HG02884 (cell line): ENCODE data around the gene GGCX.

Experiments used
- ATAC-seq: cut with Tn5 transposase; IDR thresholded peaks from one replicate; pipeline ENCODE4 v1.9.1; 2021; ENCODE audit warnings: mild to moderate bottlenecking, moderate library complexity; ENCODE audit not compliant: unreplicated experiment

The GGCX gene

GRCh38 chr2:85542777-85543176 lies 18.5 kb downstream of the GGCX start:
- no peak for ATAC-seq

- no peak for ATAC-seq
Observed at GRCh38 chr2:85541753-85542457, 19.4 kb downstream of the GGCX start.

DNA sequence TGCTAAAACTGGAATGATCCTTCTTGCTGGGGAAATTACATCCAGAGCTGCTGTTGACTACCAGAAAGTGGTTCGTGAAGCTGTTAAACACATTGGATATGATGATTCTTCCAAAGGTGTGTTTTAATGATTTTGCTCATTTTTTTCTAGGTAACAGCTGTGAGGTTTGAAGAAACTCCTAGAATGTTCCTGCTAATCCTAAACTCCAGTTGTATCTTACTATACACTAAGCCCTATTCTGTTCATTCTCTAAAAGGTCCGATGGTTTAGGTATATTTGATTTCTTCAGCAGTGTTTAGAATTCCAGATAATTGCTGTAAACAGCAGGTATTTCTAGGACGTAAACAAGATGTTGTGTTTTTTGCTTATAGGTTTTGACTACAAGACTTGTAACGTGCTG lies 20.0 kb downstream of the GGCX start:
- no peak for ATAC-seq

GRCh38 chr2:85540133-85540648 lies 21.1 kb downstream of the GGCX start:
- no peak for ATAC-seq

- ATAC-seq: peak; percentile 38
Observed at GRCh38 chr2:85539361-85540132, 21.7 kb downstream of the GGCX start.

DNA sequence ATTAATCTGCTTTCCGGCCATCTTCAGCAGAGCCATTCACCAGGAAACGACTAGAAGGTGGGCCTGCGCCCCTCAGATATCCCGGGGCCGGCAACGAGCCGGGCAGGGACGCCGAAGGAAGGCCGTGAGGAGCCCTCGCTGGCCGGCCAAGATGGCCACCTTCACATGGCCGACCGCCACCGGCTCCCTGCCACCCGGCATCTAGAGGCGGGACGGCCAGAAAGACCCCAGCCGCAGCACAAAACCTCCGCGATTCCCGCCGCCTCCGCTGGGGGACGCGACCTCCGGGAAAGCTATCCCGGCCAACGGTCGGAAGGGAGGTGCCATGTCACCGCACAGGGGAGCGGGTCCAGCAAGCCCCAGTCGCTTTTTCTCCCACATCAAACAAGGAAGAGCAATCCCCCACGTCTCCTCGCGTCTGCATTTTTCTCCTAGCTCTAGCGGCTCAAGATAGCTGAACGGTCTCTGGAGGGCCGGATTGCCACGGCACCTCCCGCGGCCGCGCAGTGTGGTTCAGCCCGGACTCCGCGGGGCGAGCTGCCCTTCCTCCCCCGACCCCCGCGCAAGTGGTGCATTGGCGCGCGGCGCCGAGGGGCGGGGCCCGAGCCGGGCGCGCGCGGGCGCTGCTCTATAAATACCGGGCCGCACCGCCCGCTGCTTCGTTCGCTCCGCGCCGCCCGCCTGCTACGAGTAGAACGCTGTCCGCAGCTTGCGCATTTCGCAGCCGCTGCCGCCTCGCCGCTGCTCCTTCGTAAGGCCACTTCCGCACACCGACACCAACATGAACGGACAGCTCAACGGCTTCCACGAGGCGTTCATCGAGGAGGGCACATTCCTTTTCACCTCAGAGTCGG lies 22.6 kb downstream of the GGCX start, which contains the start of gene MAT2A:
MAT2A (plus strand) TSS at position 662 of the 854 bp plus-strand sequence; CDS start at position 782, 120 bp downstream.
- peak; percentile 64 for ATAC-seq

DNA sequence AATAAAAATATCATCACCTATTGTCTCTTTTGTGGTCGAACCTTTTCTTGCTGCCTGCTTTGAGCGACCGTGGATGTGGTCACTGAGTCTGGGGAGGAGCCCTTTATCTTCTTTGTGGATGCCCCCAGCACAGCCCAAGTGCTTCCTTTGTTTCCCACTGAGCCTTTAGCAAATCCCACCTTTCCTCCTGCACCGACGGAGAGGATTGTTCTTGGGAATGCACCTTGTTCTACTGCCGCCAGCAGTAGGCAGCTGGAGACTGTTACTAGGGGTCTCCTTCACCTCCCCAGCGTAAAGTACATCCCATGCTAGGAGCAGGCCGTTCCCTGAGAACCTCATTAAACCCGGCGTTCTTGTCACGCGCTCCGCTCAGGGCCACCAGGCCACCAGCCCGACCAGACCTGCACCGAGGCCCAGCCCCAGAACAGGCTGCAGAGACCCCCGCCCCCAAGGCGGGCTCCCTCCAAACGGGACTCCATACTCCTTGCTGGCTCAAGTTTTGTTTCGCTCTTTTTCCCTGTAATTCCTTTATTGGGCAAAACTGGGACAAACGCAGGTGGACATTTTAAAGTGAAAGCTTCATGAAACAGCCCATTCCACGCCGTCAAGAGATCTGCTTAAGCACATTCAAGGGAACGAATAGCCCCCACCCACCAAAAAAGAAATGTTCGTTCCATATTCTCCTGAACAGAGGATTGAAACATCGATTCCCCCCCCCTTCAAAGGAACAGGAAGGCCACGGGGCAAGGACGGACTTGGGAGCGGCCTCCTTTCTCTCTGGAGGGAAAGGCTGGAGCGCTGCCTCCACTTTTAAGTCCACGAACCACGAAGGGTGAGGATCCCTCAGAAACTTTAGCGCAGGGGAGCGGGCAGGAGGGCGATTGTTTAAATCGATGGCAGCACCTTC lies 23.4 kb downstream of the GGCX start:
- ATAC-seq: no peak

DNA sequence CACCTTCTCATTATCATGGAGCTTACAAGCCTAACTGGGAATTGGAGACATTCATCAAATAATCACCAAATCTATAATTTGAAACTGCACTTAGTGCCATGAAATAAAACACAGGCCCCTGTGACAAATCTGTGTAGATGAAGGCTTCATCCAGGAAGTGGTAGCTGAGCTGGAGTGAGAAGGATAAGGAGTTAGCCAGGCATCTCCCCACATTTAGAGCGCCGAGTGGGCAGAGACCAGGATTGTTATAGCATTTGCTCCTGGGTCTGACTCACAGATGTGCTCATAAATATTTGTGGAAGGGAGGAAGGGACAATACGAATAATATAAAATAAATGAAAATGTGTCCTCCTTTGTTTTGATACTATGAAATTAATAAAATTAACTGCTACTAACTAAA lies 24.8 kb downstream of the GGCX start:
- ATAC-seq: no peak

- no peak for ATAC-seq
Observed at GRCh38 chr2:85534881-85535280, 26.4 kb downstream of the GGCX start.

DNA sequence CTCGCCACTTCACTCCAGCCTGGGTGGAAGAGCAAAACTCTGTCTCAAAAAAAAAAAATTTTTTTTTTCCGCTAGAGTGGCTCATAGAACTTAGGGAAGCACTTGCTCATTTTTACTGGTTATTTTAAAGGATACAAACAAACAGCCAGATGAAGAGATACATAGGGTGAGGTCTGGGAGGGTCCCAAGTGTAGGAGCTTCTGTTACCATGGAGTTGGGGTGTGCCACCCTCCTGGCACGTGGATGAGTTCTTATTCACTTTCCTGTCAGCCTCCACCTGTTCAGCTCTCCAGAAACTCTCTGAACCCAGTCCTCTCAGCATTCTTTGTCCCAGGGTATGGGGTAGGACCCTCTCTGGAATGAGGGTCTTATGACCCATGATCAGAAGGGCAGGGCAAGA lies 27.2 kb downstream of the GGCX start:
- ATAC-seq: no peak

GRCh38 chr2:85531589-85531988 lies 29.7 kb downstream of the GGCX start:
- no peak for ATAC-seq

DNA sequence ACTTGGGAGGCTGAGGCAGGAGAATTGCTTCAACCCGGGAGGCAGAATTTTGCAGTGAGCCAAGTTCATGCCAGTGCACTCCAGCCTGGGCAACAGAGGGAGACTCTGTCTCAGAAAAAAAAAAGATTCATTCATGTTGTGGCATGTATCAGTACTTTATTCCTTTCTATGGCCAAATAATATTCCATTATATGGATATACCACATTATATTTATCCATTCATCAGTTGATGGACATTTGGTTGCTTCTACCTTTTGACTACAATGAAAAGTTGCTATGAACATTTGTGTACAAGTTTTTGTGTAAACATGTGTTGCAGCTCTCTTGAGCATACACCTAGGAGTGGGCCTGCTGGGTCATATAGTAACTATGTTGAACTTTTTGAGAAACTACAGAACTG lies 31.5 kb downstream of the GGCX start:
- no peak for ATAC-seq

DNA sequence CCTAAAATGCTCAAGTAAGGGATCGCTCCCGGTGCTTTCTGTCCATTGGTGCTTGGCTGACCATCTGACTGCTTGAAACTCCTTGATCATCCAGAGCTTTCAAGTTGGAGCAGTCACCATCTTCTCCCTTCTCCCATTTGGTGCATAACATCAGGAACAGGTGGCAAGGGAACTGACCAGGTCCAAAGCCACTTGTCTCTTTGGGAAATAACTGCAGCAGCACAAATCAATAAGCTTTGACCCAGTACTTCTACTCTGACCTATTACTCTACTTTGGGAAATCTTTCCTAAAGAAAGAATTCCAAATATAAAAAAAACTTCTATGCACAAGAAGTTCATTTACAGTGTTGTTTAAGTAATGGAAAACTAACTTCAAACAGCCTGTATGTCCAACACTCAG lies 32.9 kb downstream of the GGCX start:
- ATAC-seq: no peak

DNA sequence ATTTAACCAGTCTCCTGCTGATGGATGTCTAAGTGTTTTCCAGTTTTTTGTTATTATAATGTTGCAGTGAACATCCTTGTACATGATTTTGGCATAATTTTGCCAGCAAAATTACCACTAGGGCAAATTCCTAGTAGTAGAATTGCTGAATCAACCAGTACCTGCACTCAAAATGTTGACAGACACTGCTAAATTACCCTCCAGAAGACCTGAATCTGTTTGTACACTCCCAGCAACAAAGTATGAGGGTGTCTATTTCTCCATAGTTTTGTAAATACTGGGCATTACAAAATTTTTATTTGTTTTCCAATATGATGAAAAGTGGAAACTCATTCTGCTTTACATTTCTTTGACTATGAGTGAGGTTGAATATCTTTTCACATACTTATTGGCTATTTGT lies 33.5 kb downstream of the GGCX start:
- ATAC-seq: no peak

- ATAC-seq: no peak
Observed at GRCh38 chr2:85525567-85525966, 35.7 kb downstream of the GGCX start.

- ATAC-seq: no peak
Observed at GRCh38 chr2:85525029-85525428, 36.3 kb downstream of the GGCX start.

GRCh38 chr2:85524336-85524908 lies 36.9 kb downstream of the GGCX start:
- no peak for ATAC-seq

GRCh38 chr2:85523903-85524335 lies 37.4 kb downstream of the GGCX start:
- no peak for ATAC-seq

DNA sequence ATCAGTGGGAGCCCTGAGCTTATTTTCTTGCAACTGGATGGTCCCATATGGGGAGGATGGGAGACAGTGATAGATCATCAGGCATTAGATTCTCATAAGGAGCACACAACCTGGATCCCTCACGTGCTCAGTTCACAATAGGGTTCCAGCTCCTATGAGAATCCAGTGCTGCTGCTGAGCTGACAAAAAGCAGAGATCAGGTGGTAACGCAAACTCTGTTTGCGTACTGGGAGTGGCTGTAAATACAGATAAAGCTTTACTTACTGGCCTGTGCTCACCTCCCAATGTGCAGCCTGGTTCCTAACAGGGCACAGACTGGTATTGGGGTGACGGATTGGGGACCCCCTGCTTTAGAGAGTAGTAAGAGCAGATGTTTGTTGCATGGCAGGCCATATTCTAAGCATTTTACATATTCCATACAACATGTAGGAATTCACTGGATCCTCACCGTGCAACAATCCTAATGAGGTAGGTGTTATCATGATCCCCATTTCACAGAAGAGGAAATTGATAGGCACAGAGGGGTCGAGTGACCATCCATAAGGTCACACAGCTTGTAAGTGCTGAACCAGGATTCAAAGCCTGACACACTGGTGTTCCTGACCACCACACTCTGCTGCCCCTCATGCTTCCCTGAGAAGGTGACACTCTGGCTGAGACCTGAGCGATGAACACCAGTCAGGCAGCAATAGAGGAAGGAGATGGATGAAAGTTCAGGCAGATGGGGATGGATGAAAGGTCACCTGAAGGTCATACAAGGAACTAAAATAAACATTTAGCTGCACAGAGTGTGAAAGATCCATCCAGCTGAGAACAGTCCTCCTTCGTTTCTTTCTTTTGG lies 38.0 kb downstream of the GGCX start:
- ATAC-seq: no peak
